ENCODE data around the gene USP43. TPM values are rescaled to one million over a fixed set of nuclear protein-coding genes. Genes with fewer than 3 reads are reported as not detected.

USP43 gene
- total RNA-seq = not detected in 2 replicates

GRCh38 chr17:9644910-9645751, at the start of gene USP43:
USP43 (plus strand) TSS chr17:9645517; CDS start chr17:9645633, 116 bp downstream.

Other genes with a start within 250 kb of the USP43 start
- gene STX8, start 69.7 kb upstream of the USP43 start, total RNA-seq = 96.4 and 137 TPM in 2 replicates
- gene CFAP52, start 68.9 kb upstream of the USP43 start, total RNA-seq = 0.33 TPM in 1 of 2 replicates, not detected in the other
- gene DHRS7C, start 146.1 kb downstream of the USP43 start, total RNA-seq = not detected in 2 replicates
- gene GSG1L2, start 176.6 kb downstream of the USP43 start, total RNA-seq = not detected in 2 replicates
- gene GLP2R, start 180.4 kb downstream of the USP43 start, total RNA-seq = under 0.01 TPM in 2 replicates

All from smooth muscle cell of trachea (primary cell).